Heart left ventricle (tissue), 13 donors: ENCODE measurements around the gene HMGCS2.

ENCODE experiments used
- CTCF ChIP-seq, 12 donors: fragments of 200-600 bp; sonication (generic) in 4 of 12; IDR thresholded peaks; one replicate each; pipeline versions ENCODE4 v1.5.0 to v1.8.0; 2018 to 2022; ENCODE audit warnings: antibody characterized with exemption in 12 of 12, mild to moderate bottlenecking in 5 of 12
- POLR2A ChIP-seq, 2 donors: fragments of 450-650 bp; IDR thresholded peaks; one replicate each; pipeline ENCODE4 v1.6.1; 2017; ENCODE audit warnings: antibody characterized with exemption in 2 of 2, mild to moderate bottlenecking in 2 of 2, moderate library complexity in 2 of 2
- donor health status: ischemic (EF 13 %, LVEDD 7.1; RV severe dilation, severe dysfunction).
- donor health status: DM: no; HTN: yes; CAD: no.
- donor health status: DM: no; HTN: no; CAD: no.
- donor health status: ischemic (EF 25% LVEDD 6.9; RV normal size, moderate dysfunction).
- donor health status: ischemic (EF 25% LVEDD 5.7; RV mildly dilated, moderate dysfunction).
- donor health status: ischemic (EF 35%, LVEDD 5.7; RV mildly dilated, moderate dysfunction).
- donor health status: nonischemic (EF 11% LVEDD 7.7; RV severe dilation, severe dysfunction).
- donor health status: DM: yes; HTN: yes; CAD: no.
- donor health status: PGD.
- donor health status: ischemic (EF 29% LVEDD 5.4; RV normal size, mild dysfunction).
- donor health status: nonischemic (EF 23%, LVEDD 6.1; RV moderate dilation, normal function).

- TF ChIP-seq CTCF (IDR thresholded peaks at IDR 0.05) (no peak), POLR2A (IDR thresholded peaks at IDR 0.05) (no peak)
Observed at GRCh38 chr1:119725626-119726025, 43.1 kb downstream of the HMGCS2 start.
